Measurements from ENCODE around the gene FHAD1. TPM values are rescaled to one million over a fixed set of nuclear protein-coding genes. Genes with fewer than 3 reads are reported as not detected.
"Not testable (repeated sequence)": the region's sequence is repeated elsewhere in the genome, so short reads cannot be mapped to it uniquely, and the experiment has no call there.

FHAD1 gene
- polyA plus RNA-seq, 4 donors, result 2.9 to 9.8 (median 3.3) TPM

GRCh38 chr1:15273274-15273673 is 26.3 kb downstream of the FHAD1 start:
- DNase-seq (ENCODE audit: low read depth in 4 of 4, low spot score in 3 of 4), result no peak

GRCh38 chr1:15275921-15276683 is 29.1 kb downstream of the FHAD1 start:
- no peak for DNase-seq (ENCODE audit: low read depth in 4 of 4, low spot score in 3 of 4)

GRCh38 chr1:15276691-15277446 is 29.8 kb downstream of the FHAD1 start:
- no peak for DNase-seq (ENCODE audit: low read depth in 4 of 4, low spot score in 3 of 4)

- no peak for DNase-seq (ENCODE audit: low read depth in 4 of 4, low spot score in 3 of 4)
Observed at GRCh38 chr1:15277447-15277838, 30.4 kb downstream of the FHAD1 start.

GRCh38 chr1:15277933-15278332 is 30.9 kb downstream of the FHAD1 start:
- no peak for DNase-seq (ENCODE audit: low read depth in 4 of 4, low spot score in 3 of 4)

- no peak for DNase-seq (ENCODE audit: low read depth in 4 of 4, low spot score in 3 of 4)
Observed at GRCh38 chr1:15279576-15280230, 32.7 kb downstream of the FHAD1 start.

- no peak for DNase-seq (ENCODE audit: low read depth in 4 of 4, low spot score in 3 of 4)
Observed at GRCh38 chr1:15280416-15280815, 33.4 kb downstream of the FHAD1 start.

- DNase-seq (ENCODE audit: low read depth in 4 of 4, low spot score in 3 of 4), result no peak
Observed at GRCh38 chr1:15282038-15282437, 35.0 kb downstream of the FHAD1 start.

GRCh38 chr1:15282810-15283474 is 35.9 kb downstream of the FHAD1 start:
- no peak for DNase-seq (ENCODE audit: low read depth in 4 of 4, low spot score in 3 of 4)

- no peak for DNase-seq (ENCODE audit: low read depth in 4 of 4, low spot score in 3 of 4)
Observed at GRCh38 chr1:15283526-15283925, 36.5 kb downstream of the FHAD1 start.

- DNase-seq (ENCODE audit: low read depth in 4 of 4, low spot score in 3 of 4), result no peak
Observed at GRCh38 chr1:15286452-15286851, 39.4 kb downstream of the FHAD1 start.

- no peak for DNase-seq (ENCODE audit: low read depth in 4 of 4, low spot score in 3 of 4)
Observed at GRCh38 chr1:15287035-15287979, 40.3 kb downstream of the FHAD1 start.

- DNase-seq (ENCODE audit: low read depth in 4 of 4, low spot score in 3 of 4), result no peak
Observed at GRCh38 chr1:15288173-15288926, 41.3 kb downstream of the FHAD1 start.

GRCh38 chr1:15289251-15289651 is 42.2 kb downstream of the FHAD1 start:
- DNase-seq (ENCODE audit: low read depth in 4 of 4, low spot score in 3 of 4), result no peak

GRCh38 chr1:15290382-15290781 is 43.4 kb downstream of the FHAD1 start:
- DNase-seq (ENCODE audit: low read depth in 4 of 4, low spot score in 3 of 4), result no peak

GRCh38 chr1:15295696-15296095 is 48.7 kb downstream of the FHAD1 start:
- DNase-seq (ENCODE audit: low read depth in 4 of 4, low spot score in 3 of 4), result no peak

- DNase-seq (ENCODE audit: low read depth in 4 of 4, low spot score in 3 of 4), result no peak
Observed at GRCh38 chr1:15296585-15297321, 49.7 kb downstream of the FHAD1 start.

GRCh38 chr1:15297975-15298374 is 51.0 kb downstream of the FHAD1 start:
- DNase-seq (ENCODE audit: low read depth in 4 of 4, low spot score in 3 of 4), result not testable (repeated sequence)

Data from left renal pelvis (tissue), 4 donors.